Spleen (tissue), 11 donors: Measurements from ENCODE around the gene HSPB6. TPM values are rescaled to one million over a fixed set of nuclear protein-coding genes. Genes with fewer than 3 reads are reported as not detected.
A peak's percentile ranks its signal among the peaks of the same experiment; 100 is the strongest.

ENCODE experiments used
- DNase-seq: peaks from one replicate; pipeline ENCODE4 v3.0.0-alpha.2; 2020
- H3K27ac ChIP-seq, 8 donors: fragments of 200-600 bp; sonication (generic) in 7 of 8; 1 replicate in 4 of 8; 2 replicates in 4 of 8; pipeline versions ENCODE4 v1.5.0 to v1.8.0; 2016 to 2021; ENCODE audit warnings: inconsistent platforms in 4 of 8, mild to moderate bottlenecking in 4 of 8, moderate library complexity in 1 of 8
- H3K27me3 ChIP-seq, 7 donors: fragments of 200-600 bp; sonication (generic) in 6 of 7; replicated peaks in 1 of 7; 1 replicate in 4 of 7; 2 replicates in 3 of 7; pipeline versions ENCODE4 v1.5.0 to v1.8.0; 2016 to 2021; ENCODE audit warnings: inconsistent platforms in 3 of 7, mild to moderate bottlenecking in 1 of 7
- H3K36me3 ChIP-seq, 6 donors: fragments of 200-600 bp; sonication (generic) in 5 of 6; 1 replicate in 4 of 6; 2 replicates in 2 of 6; pipeline versions ENCODE4 v1.5.0 to v1.8.0; 2016 to 2021; ENCODE audit warnings: inconsistent platforms in 2 of 6
- H3K4me1 ChIP-seq, 6 donors: fragments of 200-600 bp; sonication (generic) in 5 of 6; 1 replicate in 3 of 6; 2 replicates in 3 of 6; pipeline versions ENCODE4 v1.5.0 to v1.8.0; 2016 to 2021; ENCODE audit warnings: inconsistent platforms in 3 of 6
- H3K4me3 ChIP-seq, 8 donors: fragments of 200-600 bp; sonication (generic) in 7 of 8; 1 replicate in 4 of 8; 2 replicates in 4 of 8; pipeline versions ENCODE4 v1.5.0 to v1.8.0; 2016 to 2021; ENCODE audit warnings: inconsistent platforms in 4 of 8, mild to moderate bottlenecking in 4 of 8, moderate library complexity in 2 of 8
- H3K9me3 ChIP-seq, 8 donors: fragments of 200-600 bp; sonication (generic) in 7 of 8; 1 replicate in 4 of 8; 2 replicates in 4 of 8; pipeline versions ENCODE4 v1.5.0 to v1.8.0; 2016 to 2021; ENCODE audit warnings: inconsistent platforms in 4 of 8
- CTCF ChIP-seq, 11 experiments: fragments of 200-600 bp in 7 of 11; fragments of 450-650 bp in 4 of 11; sonication (generic) in 4 of 11; IDR thresholded peaks in 8 of 11; conservative IDR thresholded peaks in 3 of 11; 1 replicate in 7 of 11; 2 replicates in 4 of 11; pipeline versions ENCODE4 v1.4.0 to v1.8.0; 2016 to 2021; ENCODE audit warnings: antibody characterized with exemption in 11 of 11, inconsistent platforms in 4 of 11, mild to moderate bottlenecking in 1 of 11
- POLR2A ChIP-seq, 3 donors: fragments of 450-650 bp; IDR thresholded peaks; one replicate each; pipeline ENCODE4 v1.5.1; 2017; ENCODE audit warnings: antibody characterized with exemption in 3 of 3, mild to moderate bottlenecking in 1 of 3
- POLR2AphosphoS5 ChIP-seq, 3 donors: sonication (generic); formaldehyde crosslinking; IDR thresholded peaks; one replicate each; pipeline ENCODE4 v1.5.1; 2017; ENCODE audit warnings: antibody characterized with exemption in 3 of 3
- WGBS, 5 donors: extraction: QIAGEN DNeasy Blood & Tissue Kit in 3 of 5; methylation state at CpG; one replicate each; pipeline versions ENCODE4 v1.1.5 to v1.1.7; 2013 to 2018; 5-methylcytosine and 5-hydroxymethylcytosine counted together
- intact Hi-C: fragments of 100-400 bp; cut with DNase I; formaldehyde crosslinking; loops from one replicate; pipeline ENCODE4 v1.15.0; 2023; ENCODE audit warnings: low total_unique reads
- polyA plus RNA-seq, 3 donors: library from polyadenylated mRNA; stranded (reverse); fragments of 200-250 nt; gene quantifications; one replicate each; pipeline ENCODE4 v1.2.1, GENCODE V29; 2013
- total RNA-seq, 7 donors: library from RNA; depleted of rRNA in 3 of 7; stranded (reverse); fragments of >200 nt in 3 of 7; fragmentation: NEBNext Ultra II Directional in 4 of 7; extraction: Animal tissue kit (Norgen Biotek cat#: 25700) in 4 of 7; gene quantifications; one replicate each; pipeline versions ENCODE4 v1.1.0 to v1.2.1, GENCODE V29; 2016 to 2021
- donor health status: healthy with polysubstance abuse.
- donor health status: DM: no; HTN: no; CAD: no; lungs with moderate emphysema.
- donor health status: DM: no; HTN: no; CAD: no.
- donor health status: Bipolar disorder and iron deficiency.
- donor health status: healthy.
- donor health status: DM: no; HTN: no; CAD: no.
- donor health status: DM: yes; HTN: yes; CAD: no.

Gene HSPB6
- total and polyA plus RNA-seq, 10 donors = 2.1 to 11.0 (median 4.4) TPM

GRCh38 chr19:35736913-35737886 lies 19.6 kb downstream of the HSPB6 start:
- DNase-seq = no peak
- intact Hi-C loops = no loop called here
- H3K4me3 ChIP-seq = no peak overlapping the region

DNA sequence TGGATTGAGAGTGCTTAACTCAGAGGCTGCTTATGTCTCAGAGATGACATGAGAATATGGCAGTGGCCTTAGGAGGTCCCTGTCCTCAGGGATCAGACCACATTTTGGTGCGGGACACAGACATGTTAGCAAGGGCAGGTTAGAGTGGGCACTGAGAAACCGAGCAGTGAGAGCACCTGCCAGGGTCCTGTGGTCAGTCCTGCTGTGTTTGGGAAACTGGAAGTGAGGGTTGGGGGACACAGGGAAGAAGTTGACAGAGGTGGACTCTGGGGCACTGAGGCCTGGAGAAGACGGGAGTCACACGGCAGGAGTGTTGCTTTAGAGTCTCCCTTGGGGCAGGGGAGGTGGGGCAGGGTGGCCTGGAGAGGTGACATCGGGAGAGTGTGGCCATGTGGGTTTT lies 21.9 kb downstream of the HSPB6 start:
- Histone ChIP-seq H3K4me1 (peaks cover 3 to 31% (median 10%) of the 10 kb centered on the region in 6 donors), H3K27ac (no peak overlapping the region), H3K4me3 (no peak overlapping the region), H3K27me3 (no peaks in the 10 kb centered on the region), H3K36me3 (peaks cover 0 to 98% (median 95%) of the 10 kb centered on the region in 6 donors), H3K9me3 (no peaks in the 10 kb centered on the region)
- intact Hi-C loops = no loop called here
- DNase-seq = no peak
- TF ChIP-seq POLR2AphosphoS5 (IDR thresholded peaks at IDR 0.05) = no peak
- TF ChIP-seq CTCF (IDR thresholded peaks at IDR 0.05 in 8 of 11, conservative IDR thresholded peaks at IDR 0.05 in 3 of 11) = no peak
- no peak for TF ChIP-seq POLR2A (IDR thresholded peaks at IDR 0.05)
- WGBS, 5 donors = 88 to 96% (median 93%) methylated on average over 4 to 5 of the region's 5 CpGs

More at GRCh38 chr19:35736913-35737886, 19.6 kb downstream of the HSPB6 start:
- no peaks in the 10 kb centered on the region for H3K9me3 ChIP-seq
- peaks cover 0 to 75% (median 72%) of the 10 kb centered on the region in 6 donors for H3K36me3 ChIP-seq
- no peaks in the 10 kb centered on the region for H3K27me3 ChIP-seq
- TF ChIP-seq CTCF (IDR thresholded peaks at IDR 0.05 in 8 of 11, conservative IDR thresholded peaks at IDR 0.05 in 3 of 11) (peak in 2 of 11 experiments; percentile 9 to 12), POLR2A (IDR thresholded peaks at IDR 0.05) (no peak), POLR2AphosphoS5 (IDR thresholded peaks at IDR 0.05) (peak in 2 of 3 donors; percentile 34 to 70)
- H3K4me1 ChIP-seq = peaks cover 8 to 54% (median 29%) of the 10 kb centered on the region in 6 donors
- 82 to 89% (median 85%) methylated on average over 15 to 22 of the region's 22 CpGs for WGBS, 5 donors
- peak overlapping the region in 2 of 8 donors; percentile 19 to 46 for H3K27ac ChIP-seq

GRCh38 chr19:35734273-35734672 lies 22.6 kb downstream of the HSPB6 start:
- Histone ChIP-seq H3K27me3 (no peaks in the 10 kb centered on the region), H3K4me3 (no peak overlapping the region), H3K4me1 (peaks cover 0 to 25% (median 4%) of the 10 kb centered on the region in 6 donors), H3K27ac (peak overlapping the region in 1 of 8 donors; percentile 6), H3K9me3 (no peaks in the 10 kb centered on the region), H3K36me3 (peaks cover 0 to 100% (median 99%) of the 10 kb centered on the region in 6 donors)
- TF ChIP-seq CTCF (IDR thresholded peaks at IDR 0.05 in 8 of 11, conservative IDR thresholded peaks at IDR 0.05 in 3 of 11) = no peak
- peak in 2 of 3 donors; percentile 24 to 55 for TF ChIP-seq POLR2AphosphoS5 (IDR thresholded peaks at IDR 0.05)
- 93 to 98% (median 96%) methylated on average over 8 of the region's 8 CpGs for WGBS, 5 donors
- intact Hi-C loops = no loop called here
- DNase-seq = no peak
